CD4-positive, alpha-beta T cell treated with Interferon alpha-2 for 1 hour (primary cell): ENCODE data around the gene FAM50A.
"Not testable (repeated sequence)": the region's sequence is repeated elsewhere in the genome, so short reads cannot be mapped to it uniquely, and the experiment has no call there.

Experiments
- DNase-seq, 2 donors: peaks; one replicate each; pipeline ENCODE4 v3.0.0-alpha.2; 2020 to 2022

FAM50A gene

GRCh38 chrX:154486396-154487207, 42.7 kb downstream of the FAM50A start, which contains the start of gene UBL4A:
Gene UBL4A (minus strand): TSS chrX:154486615. CDS start chrX:154486584, 31 bp downstream.
- peak; percentile 38 to 69 for DNase-seq

- DNase-seq, result no peak
Measured at GRCh38 chrX:154487518-154488290, 43.8 kb downstream of the FAM50A start.

- no peak for DNase-seq
Measured at GRCh38 chrX:154488336-154489075, 44.6 kb downstream of the FAM50A start.

- DNase-seq, result no peak
Measured at GRCh38 chrX:154489182-154489581, 45.2 kb downstream of the FAM50A start.

DNA sequence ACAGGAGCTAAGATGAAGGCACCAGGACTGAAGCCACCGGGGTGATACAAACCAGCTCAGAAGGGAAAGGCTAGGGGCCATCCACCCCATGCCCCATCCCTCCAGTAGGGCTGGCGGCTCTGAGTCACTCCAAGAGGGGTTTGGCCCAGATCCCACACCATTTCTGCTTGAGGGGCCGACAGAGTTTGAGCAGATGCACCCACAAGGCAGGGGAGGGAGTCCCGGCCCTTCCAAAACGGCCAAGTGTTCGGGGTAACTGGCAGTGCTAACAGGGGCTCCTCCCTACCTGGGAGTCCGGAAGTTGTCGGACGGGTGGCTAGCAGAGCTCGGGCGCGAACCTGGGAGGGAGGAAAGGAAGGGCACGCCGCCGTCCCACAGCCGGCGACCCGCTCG, 46.1 kb downstream of the FAM50A start:
- peak in 1 of 2 donors; percentile 37 for DNase-seq

DNA sequence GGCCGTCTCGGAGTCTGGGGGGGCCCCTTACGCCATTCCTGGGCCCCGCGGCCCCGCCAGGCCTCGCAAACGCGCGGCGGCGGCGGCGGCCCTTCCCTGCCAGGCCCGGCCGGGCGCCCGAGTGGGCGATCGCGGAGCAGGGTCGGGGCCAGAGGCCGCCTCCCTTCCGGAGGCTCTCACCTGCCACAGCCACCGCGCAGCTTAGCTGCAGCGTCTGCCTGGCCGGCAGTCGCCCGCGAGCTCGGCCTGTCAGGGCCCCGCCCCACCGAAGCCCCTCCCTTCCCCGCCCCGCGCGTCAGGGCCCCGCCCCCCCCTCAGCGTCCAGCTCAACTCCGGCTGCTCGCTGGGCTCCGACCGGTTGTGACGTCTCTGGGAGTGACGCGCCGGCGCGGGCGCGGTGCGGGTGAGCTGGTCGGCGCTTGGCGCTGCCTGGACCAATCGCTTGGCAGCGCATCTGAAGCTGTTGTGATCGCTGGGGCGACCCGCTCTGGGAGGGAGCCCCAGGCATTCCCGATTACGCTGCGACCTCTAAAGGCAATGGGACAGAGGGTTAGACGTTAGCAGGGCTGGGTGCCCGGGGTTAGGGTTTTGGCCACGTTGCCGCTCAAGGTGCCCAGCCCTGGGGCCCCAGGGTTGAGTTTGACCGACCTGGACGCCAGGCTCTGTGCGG, 46.6 kb downstream of the FAM50A start, which contains the start of gene SLC10A3:
Gene SLC10A3 (minus strand): TSS at position 216 of the 670 bp plus-strand sequence. CDS start 1,689 bp downstream, outside the sequence.
- DNase-seq, result peak; percentile 94

GRCh38 chrX:154494715-154495114, 50.8 kb downstream of the FAM50A start:
- no peak for DNase-seq

- no peak for DNase-seq
Measured at GRCh38 chrX:154495472-154495922, 51.6 kb downstream of the FAM50A start.

DNA sequence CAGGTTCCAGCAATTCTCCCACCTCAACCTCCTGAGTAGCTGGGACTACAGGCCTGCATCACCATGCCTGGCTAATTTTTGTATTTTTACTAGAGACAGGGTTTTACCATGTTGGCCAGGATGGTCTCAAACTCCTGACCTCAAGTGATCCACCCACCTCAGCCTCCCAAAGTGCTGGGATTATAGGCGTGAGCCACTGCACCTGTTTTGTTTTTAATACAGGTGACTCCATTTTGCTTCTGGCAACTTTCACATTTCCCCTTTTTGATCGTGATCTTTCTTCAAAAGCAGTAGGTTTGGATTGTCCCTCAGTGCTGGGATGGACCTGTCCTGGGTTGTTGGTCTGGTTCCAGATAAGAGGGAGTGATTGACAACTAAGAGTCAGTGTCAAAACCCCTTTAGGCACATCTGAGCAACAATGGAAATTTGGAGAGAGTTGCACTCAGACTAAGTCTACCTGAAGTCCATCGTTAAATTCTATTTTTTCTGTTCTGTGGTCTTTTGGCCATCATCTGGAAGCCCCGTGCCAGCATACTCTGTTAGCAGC, 52.7 kb downstream of the FAM50A start:
- DNase-seq, result not testable (repeated sequence)
